K562 (cell line): Measurements from ENCODE around the gene EEFSEC. TPM values are rescaled to one million over a fixed set of nuclear protein-coding genes. Genes with fewer than 3 reads are reported as not detected.

Experiments
- ATAC-seq: fragments of 200-7000 bp; cut with Tn5 transposase; 3 replicates; pipeline ENCODE4 v1.9.1; 2020; ENCODE audit warnings: moderate library complexity
- BruUV-seq: library from RNA; stranded (reverse); fragments of 400-500 nt; replicated peaks from 2 replicates; lab custom pipeline; 2021; lab: Mats Ljungman, UMichigan
- CTCF ChIA-PET: fragments of 300-600 bp; formaldehyde crosslinking; extraction: SDS; loops from one replicate; lab custom pipeline; 2021; ENCODE audit warnings: low intra/inter-chr PET ratio; lab: Yijun Ruan, JAX
- POLR2A ChIA-PET: fragments of 300-600, 350-650 bp; sonication (Branson Sonifier 250); formaldehyde crosslinking; extraction: SDS; loops from one replicate; lab custom pipeline; 2021; ENCODE audit warnings: antibody characterized with exemption, inconsistent platforms; lab: Yijun Ruan, JAX
- DNase-seq, 4 experiments: peaks; one replicate each; pipeline versions ENCODE4 v3.0.0 to v3.0.0-alpha.2; 2011 to 2018; ENCODE audit warnings: low spot score in 3 of 4, mixed read lengths in 3 of 4; ENCODE audit errors: extremely low read depth in 1 of 4
- FAIRE-seq: peaks from 2 replicates; lab custom pipeline; 2011; peaks lifted over from hg19 to GRCh38; lab: Jason Lieb, UNC
- H2AFZ ChIP-seq: 2 replicates; pipeline ENCODE4 v1.6.0; 2011; ENCODE audit warnings: low read depth, low read length, control low read depth, inconsistent platforms
- H3K27ac ChIP-seq: fragments of 200-600 bp; 3 replicates; pipeline ENCODE4 v1.8.0; 2011; ENCODE audit warnings: low read depth, mild to moderate bottlenecking, control low read depth, inconsistent platforms, low read length, moderate library complexity, mixed read lengths; ENCODE audit errors: extremely low read depth
- H3K27me3 ChIP-seq, 2 experiments: fragments of 300-600 bp in 1 of 2; 2 replicates in 1 of 2; 3 replicates in 1 of 2; pipeline versions ENCODE4 v1.6.0 to v1.8.0; 2011; ENCODE audit warnings: inconsistent platforms in 2 of 2, low read length in 2 of 2, mild to moderate bottlenecking in 1 of 2, mixed read lengths in 1 of 2, moderate library complexity in 1 of 2; ENCODE audit not compliant: control insufficient read depth in 2 of 2, insufficient read depth in 2 of 2
- H3K36me3 ChIP-seq: fragments of 300-600 bp; 3 replicates; pipeline ENCODE4 v1.8.0; 2011; ENCODE audit warnings: mild to moderate bottlenecking, low read length, inconsistent platforms; ENCODE audit not compliant: control insufficient read depth, insufficient read depth
- H3K4me1 ChIP-seq, 2 experiments: fragments of 200-600 bp in 1 of 2; replicated peaks in 1 of 2; 2 replicates in 1 of 2; 3 replicates in 1 of 2; pipeline versions ENCODE4 v1.5.1 to v1.8.0; 2011; ENCODE audit warnings: inconsistent platforms in 2 of 2, low read length in 2 of 2, mild to moderate bottlenecking in 1 of 2, mixed read lengths in 1 of 2, moderate library complexity in 1 of 2; ENCODE audit not compliant: control insufficient read depth in 2 of 2, insufficient read depth in 2 of 2
- H3K4me2 ChIP-seq: 2 replicates; pipeline ENCODE4 v1.6.1; 2011; ENCODE audit warnings: low read length, control low read depth, inconsistent platforms, mixed read lengths; ENCODE audit not compliant: insufficient read depth
- H3K4me3 ChIP-seq: fragments of 200-600 bp; sonication (generic), shearing (Covaris generic); 2 replicates; pipeline ENCODE4 v1.5.1; 2016; ENCODE audit warnings: control low read depth, inconsistent platforms
- H3K79me2 ChIP-seq: fragments of 200-600 bp; 3 replicates; pipeline ENCODE4 v1.8.0; 2011; ENCODE audit warnings: low read length, inconsistent platforms; ENCODE audit not compliant: control insufficient read depth, insufficient read depth
- H3K9ac ChIP-seq, 2 experiments: 2 replicates each; pipeline versions ENCODE4 v1.6.0 to v1.6.1; 2011; ENCODE audit warnings: low read depth in 2 of 2, low read length in 2 of 2, control low read depth in 1 of 2, inconsistent platforms in 1 of 2, mild to moderate bottlenecking in 1 of 2, mixed read lengths in 1 of 2; ENCODE audit not compliant: insufficient read depth in 1 of 2
- H3K9me1 ChIP-seq: one replicate; pipeline ENCODE4 v1.6.0; 2011; ENCODE audit warnings: inconsistent platforms, mild to moderate bottlenecking, low read length, moderate library complexity; ENCODE audit not compliant: control insufficient read depth, insufficient read depth
- H3K9me3 ChIP-seq: replicated peaks from 2 replicates; pipeline ENCODE4 v1.5.1; 2011; ENCODE audit warnings: low read depth, low read length, inconsistent platforms; ENCODE audit not compliant: control insufficient read depth, insufficient read depth
- H4K20me1 ChIP-seq: replicated peaks from 2 replicates; pipeline ENCODE4 v1.6.1; 2011; ENCODE audit warnings: low read length, inconsistent platforms, mixed read lengths; ENCODE audit not compliant: control insufficient read depth, insufficient read depth
- ATF1 ChIP-seq, 2 experiments: fragments of 450-650 bp in 1 of 2; IDR thresholded peaks; 2 replicates each; pipeline ENCODE4 v1.6.1; 2016; ENCODE audit warnings: missing compliant biosample characterization in 1 of 2, missing genetic modification characterization in 1 of 2
- CAMTA2 ChIP-seq: fragments of 250-450 bp; sonication (Bioruptor Pico); conservative IDR thresholded peaks from 2 replicates; pipeline ENCODE4 v1.5.1; 2022
- HSF4 ChIP-seq: fragments of 250-450 bp; sonication (Bioruptor Pico); IDR thresholded peaks from 2 replicates; pipeline ENCODE4 v2.1.2; 2022; ENCODE audit warnings: mild to moderate bottlenecking, moderate library complexity, borderline replicate concordance
- ILK ChIP-seq: fragments of 450-650 bp; IDR thresholded peaks from 2 replicates; pipeline ENCODE4 v1.6.1; 2016; ENCODE audit warnings: missing genetic modification characterization, low read depth, mild to moderate bottlenecking, missing compliant biosample characterization, moderate library complexity, borderline replicate concordance
- NCOA4 ChIP-seq: fragments of 450-650 bp; IDR thresholded peaks from 2 replicates; pipeline ENCODE4 v1.6.1; 2018; ENCODE audit warnings: mild to moderate bottlenecking; ENCODE audit not compliant: partially characterized antibody
- NFXL1 ChIP-seq: fragments of 450-650 bp; formaldehyde crosslinking; IDR thresholded peaks from 2 replicates; pipeline ENCODE4 v1.4.0; 2021; ENCODE audit warnings: mild to moderate bottlenecking
- RFX7 ChIP-seq: fragments of 250-450 bp; sonication (Bioruptor Pico); IDR thresholded peaks from 2 replicates; pipeline ENCODE4 v1.5.1; 2021; ENCODE audit warnings: mild to moderate bottlenecking
- SMAD3 ChIP-seq: fragments of 450-650 bp; formaldehyde crosslinking; conservative IDR thresholded peaks from 2 replicates; pipeline ENCODE4 v1.4.0; 2020; ENCODE audit warnings: mild to moderate bottlenecking
- ZBTB11 ChIP-seq, 3 experiments: fragments of 200-800 bp in 1 of 3; fragments of 250-450 bp in 1 of 3; fragments of 450-650 bp in 1 of 3; sonication (Bioruptor Pico) in 1 of 3; sonication (Bioruptor generic) in 1 of 3; formaldehyde crosslinking in 1 of 3; IDR thresholded peaks; 2 replicates each; pipeline versions ENCODE4 v1.6.1 to v1.8.0; 2016 to 2022; ENCODE audit warnings: mild to moderate bottlenecking in 2 of 3, missing genetic modification characterization in 2 of 3, missing compliant biosample characterization in 1 of 3, moderate library complexity in 1 of 3
- ZBTB12 ChIP-seq: fragments of 250-450 bp; sonication (Bioruptor Pico); IDR thresholded peaks from 2 replicates; pipeline ENCODE4 v1.4.0; 2020
- ZNF408 ChIP-seq: fragments of 250-450 bp; sonication (Bioruptor Pico); IDR thresholded peaks from 2 replicates; pipeline ENCODE4 v1.4.0; 2020; ENCODE audit warnings: low read depth, mild to moderate bottlenecking, moderate library complexity
- WGBS: fragments of 100-300 bp; shearing (Covaris generic); methylation state at CpG from one replicate; pipeline ENCODE4 v1.1.6; 2016; ENCODE audit warnings: low coverage, mixed read lengths; ENCODE audit not compliant: insufficient coverage; ENCODE audit errors: missing lambda C conversion rate; 5-methylcytosine and 5-hydroxymethylcytosine counted together
- in situ Hi-C: fragments of 300-500 bp; cut with MboI; formaldehyde crosslinking; loops from 4 replicates; pipeline ENCODE4 v1.15.0; 2018; ENCODE audit warnings: inconsistent platforms, mixed read lengths
- intact Hi-C: fragments of 100-400 bp; cut with micrococcal nuclease; formaldehyde crosslinking; loops from 2 replicates; pipeline ENCODE4 v1.14.2; 2022
- polyA plus RNA-seq, 8 experiments: library from polyadenylated mRNA; depleted of rRNA in 4 of 8; stranded (reverse) in 5 of 8; unstranded in 3 of 8; fragments of >200 nt; fragmentation: Nextera tagmentation in 2 of 8; fragmentation: Illumina TruSeq in 1 of 8; extraction: Ambion mirVana in 2 of 8; extraction: Trizol in 1 of 8; gene quantifications; 2 replicates each; pipeline versions ENCODE4 v1.2.1 to v1.2.3, GENCODE V29; 2011 to 2014; ENCODE audit warnings: inconsistent platforms in 1 of 8, missing spikeins in 1 of 8
- total RNA-seq, 7 experiments: library from RNA; depleted of rRNA in 6 of 7; stranded (reverse); fragments of >200 nt in 6 of 7; fragmentation: Illumina TruSeq in 2 of 7; extraction: Trizol in 2 of 7; gene quantifications; 2 replicates each; pipeline versions ENCODE4 v1.2.1 to v1.2.3, GENCODE V29; 2011 to 2021; ENCODE audit warnings: low replicate concordance in 1 of 7
- TF ChIP-seq, protein P1 (sequence below): fragments of 250-450 bp; sonication (Bioruptor Pico); IDR thresholded peaks from 2 replicates; pipeline ENCODE4 v1.8.0; 2022; ENCODE audit warnings: inconsistent platforms
- TF ChIP-seq, protein P2 (sequence below): sonication (generic); formaldehyde crosslinking; IDR thresholded peaks from 2 replicates; pipeline ENCODE4 v1.8.1; 2022; ENCODE audit warnings: missing genetic modification reagents

The EEFSEC gene
- total and polyA plus RNA-seq, 9 of the 15 experiments (the other 6 are each of a cell fraction or from before 2014, with no cell fraction given), result 0.35 to 11.8 (median 7.7) TPM

DNA sequence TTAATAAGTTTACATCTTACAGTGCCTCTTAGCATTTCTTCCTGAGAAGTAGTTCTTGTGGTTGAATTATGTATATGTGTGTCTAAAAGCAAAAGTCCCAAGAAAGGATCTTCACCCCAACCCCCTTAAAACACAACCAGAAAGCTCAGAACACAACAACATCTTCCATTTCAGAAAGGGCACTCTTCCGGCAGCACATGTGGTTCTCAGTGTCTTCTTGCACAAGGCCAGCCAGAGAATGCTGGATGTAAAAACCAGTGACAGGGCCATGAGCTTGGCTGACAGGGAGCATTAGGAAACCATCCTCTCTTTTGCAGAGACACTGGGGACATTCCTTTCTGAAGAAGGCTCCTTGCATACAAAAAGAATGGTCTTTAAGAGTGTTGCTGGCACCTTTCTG, 45.0 kb downstream of the EEFSEC start:
- intact Hi-C loops (no loop called here), in situ Hi-C loops (no loop called here)
- no peak overlapping the region for H3K4me3 ChIP-seq
- H4K20me1 ChIP-seq, result no peaks in the 10 kb centered on the region
- no peak for DNase-seq
- H3K4me1 ChIP-seq, result peaks cover 0 to 23% of the 10 kb centered on the region in 2 experiments; a peak in 2 of 5 replicates
- H2AFZ ChIP-seq, result no peak overlapping the region
- 100% methylated on average over 1 of the region's 1 CpG for WGBS
- no TSS peak for BruUV-seq
- ATAC-seq, result no peak
- no peaks in the 10 kb centered on the region for H3K9me1 ChIP-seq
- FAIRE-seq, result no peak
- H3K79me2 ChIP-seq, result no peaks in the 10 kb centered on the region
- H3K36me3 ChIP-seq, result peaks cover 5% of the 10 kb centered on the region; the same call in 2 of the 3 replicates
- H3K9me3 ChIP-seq, result no peaks in the 10 kb centered on the region
- no peak overlapping the region for H3K27ac ChIP-seq
- no peaks in the 10 kb centered on the region for H3K27me3 ChIP-seq
- POLR2A ChIA-PET, result no interaction called here
- no peak overlapping the region for H3K4me2 ChIP-seq
- no peak overlapping the region for H3K9ac ChIP-seq
- CTCF ChIA-PET, result no interaction called here
- TF ChIP-seq ZBTB11 (CRISPR knock-in tag; IDR thresholded peaks at IDR 0.05) (no peak), NCOA4 (no peak), RFX7 (CRISPR knock-in tag) (no peak), SMAD3 (CRISPR knock-in tag) (no peak), NFXL1 (no peak), ZNF408 (CRISPR knock-in tag) (no peak), ZBTB12 (CRISPR knock-in tag) (no peak), CAMTA2 (CRISPR knock-in tag) (no peak), ATF1 (CRISPR knock-in tag; IDR thresholded peaks at IDR 0.05) (no peak), ATF1 (tag; IDR thresholded peaks at IDR 0.05) (no peak), ILK (tag) (no peak), HSF4 (CRISPR knock-in tag) (no peak)
- TF ChIP-seq, protein P1, sequence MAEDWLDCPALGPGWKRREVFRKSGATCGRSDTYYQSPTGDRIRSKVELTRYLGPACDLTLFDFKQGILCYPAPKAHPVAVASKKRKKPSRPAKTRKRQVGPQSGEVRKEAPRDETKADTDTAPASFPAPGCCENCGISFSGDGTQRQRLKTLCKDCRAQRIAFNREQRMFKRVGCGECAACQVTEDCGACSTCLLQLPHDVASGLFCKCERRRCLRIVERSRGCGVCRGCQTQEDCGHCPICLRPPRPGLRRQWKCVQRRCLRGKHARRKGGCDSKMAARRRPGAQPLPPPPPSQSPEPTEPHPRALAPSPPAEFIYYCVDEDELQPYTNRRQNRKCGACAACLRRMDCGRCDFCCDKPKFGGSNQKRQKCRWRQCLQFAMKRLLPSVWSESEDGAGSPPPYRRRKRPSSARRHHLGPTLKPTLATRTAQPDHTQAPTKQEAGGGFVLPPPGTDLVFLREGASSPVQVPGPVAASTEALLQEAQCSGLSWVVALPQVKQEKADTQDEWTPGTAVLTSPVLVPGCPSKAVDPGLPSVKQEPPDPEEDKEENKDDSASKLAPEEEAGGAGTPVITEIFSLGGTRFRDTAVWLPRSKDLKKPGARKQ (CRISPR knock-in tag), result no peak
- TF ChIP-seq, protein P2, sequence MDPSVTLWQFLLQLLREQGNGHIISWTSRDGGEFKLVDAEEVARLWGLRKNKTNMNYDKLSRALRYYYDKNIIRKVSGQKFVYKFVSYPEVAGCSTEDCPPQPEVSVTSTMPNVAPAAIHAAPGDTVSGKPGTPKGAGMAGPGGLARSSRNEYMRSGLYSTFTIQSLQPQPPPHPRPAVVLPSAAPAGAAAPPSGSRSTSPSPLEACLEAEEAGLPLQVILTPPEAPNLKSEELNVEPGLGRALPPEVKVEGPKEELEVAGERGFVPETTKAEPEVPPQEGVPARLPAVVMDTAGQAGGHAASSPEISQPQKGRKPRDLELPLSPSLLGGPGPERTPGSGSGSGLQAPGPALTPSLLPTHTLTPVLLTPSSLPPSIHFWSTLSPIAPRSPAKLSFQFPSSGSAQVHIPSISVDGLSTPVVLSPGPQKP (CRISPR knock-in tag), result no peak
